Colon (tissue), 2 donors: ENCODE results near the gene TENM4.

ENCODE experiments used
- FAIRE-seq: peaks from 2 replicates; lab custom pipeline; 2012; peaks lifted over from hg19 to GRCh38; lab: Jason Lieb, UNC
- donor health status: control.
- donor health status: control.

Gene TENM4

DNA sequence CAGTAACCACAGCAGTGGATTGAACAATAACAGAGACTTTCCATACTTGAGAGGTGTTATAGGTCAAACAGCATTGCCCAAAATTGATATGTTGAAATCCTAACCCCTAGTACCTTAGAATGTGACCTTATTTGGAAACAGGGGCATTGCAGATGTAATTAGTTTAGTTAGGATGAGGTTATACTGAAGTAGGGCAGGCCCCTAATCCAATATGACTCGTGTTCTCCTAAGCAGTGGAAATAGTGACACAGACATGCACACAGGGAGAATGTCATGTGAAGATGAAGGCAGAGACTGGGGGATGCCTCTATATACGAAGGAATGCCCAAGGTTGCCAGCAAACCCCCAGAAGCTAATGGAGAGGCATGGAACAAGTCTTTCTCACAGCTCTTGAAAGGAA is 270.5 kb downstream of the TENM4 start:
- no peak for FAIRE-seq

GRCh38 chr11:79168530-79169110 is 272.2 kb downstream of the TENM4 start:
- FAIRE-seq, result no peak

DNA sequence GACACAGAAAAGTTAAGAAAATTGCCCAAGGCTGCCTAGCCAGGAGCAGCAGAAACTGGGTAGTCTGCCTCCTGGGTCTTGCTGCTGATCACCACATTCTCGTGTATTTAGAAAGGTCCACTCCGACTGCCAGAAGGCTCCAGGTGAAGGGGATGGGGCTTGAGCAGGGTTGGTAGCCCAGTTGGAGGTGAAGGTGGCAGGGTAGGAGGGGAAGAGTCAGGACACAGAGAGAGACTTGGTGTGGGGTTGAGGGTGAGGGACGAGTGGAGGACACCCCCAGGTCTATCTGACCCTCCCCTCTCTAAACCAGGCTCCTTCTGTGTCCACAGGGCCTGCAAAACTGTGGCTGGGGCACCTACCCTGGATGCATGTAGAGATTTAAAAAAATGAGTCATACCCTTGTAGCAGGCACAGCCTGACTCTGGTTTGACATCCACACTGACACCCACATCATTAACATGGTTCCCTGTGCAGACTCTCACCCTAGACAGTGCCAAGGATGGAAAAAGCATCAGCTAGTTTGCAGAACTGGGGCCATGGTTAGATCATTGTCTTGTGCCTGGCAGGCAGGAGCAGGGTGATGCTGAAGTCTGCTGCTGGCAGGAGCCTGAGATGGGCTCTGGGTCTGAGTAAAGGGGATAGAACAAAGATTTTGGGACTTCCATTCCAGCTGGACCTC is 273.2 kb downstream of the TENM4 start:
- FAIRE-seq, result no peak

DNA sequence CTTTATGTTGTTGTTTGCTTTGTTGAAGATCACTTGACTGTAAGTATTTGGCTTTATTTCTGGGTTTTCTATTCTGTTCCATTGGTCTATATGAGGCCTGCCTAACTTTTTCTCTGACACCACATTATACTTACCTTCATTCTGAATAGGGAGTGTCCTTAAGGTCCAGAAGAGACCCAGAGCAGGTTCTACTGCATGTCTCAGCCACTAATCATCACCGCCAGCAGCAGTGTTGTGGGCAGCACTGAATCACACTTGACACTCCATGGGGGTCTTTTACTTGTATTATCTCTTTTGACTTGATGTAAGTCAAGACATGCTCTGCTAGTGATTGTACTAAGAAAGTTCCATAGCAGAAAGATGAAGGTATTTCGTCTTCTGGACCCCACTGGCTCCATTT is 274.9 kb downstream of the TENM4 start:
- no peak for FAIRE-seq

DNA sequence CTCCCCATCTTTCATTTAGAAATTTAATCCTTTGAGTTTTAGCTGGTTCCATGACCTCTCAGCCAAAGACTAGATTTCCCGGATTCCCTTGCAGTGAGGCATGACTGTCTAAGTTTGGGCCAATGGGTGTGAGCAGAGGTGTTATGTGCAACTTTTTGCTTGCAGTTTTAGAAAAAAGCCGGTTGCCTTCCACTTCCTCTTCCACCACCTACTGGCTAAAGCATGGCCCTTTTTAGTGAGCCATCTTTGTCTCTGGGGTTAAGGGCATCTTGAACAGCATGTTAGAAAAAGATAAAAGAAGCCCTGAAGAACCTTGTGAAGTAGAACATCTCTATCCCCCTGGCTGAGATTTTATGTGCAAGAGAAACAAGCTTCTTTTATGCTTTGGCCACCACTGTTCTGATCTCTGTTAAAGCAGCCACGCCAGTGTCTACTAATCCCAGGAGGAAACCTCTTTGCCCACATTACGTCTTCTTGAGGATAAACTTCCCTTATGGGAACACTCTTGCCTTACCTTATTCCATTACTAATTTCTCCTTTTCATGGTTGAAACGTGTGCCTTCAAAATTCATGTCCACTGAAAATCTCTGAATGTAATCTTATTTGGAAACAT is 279.9 kb downstream of the TENM4 start:
- no peak for FAIRE-seq

DNA sequence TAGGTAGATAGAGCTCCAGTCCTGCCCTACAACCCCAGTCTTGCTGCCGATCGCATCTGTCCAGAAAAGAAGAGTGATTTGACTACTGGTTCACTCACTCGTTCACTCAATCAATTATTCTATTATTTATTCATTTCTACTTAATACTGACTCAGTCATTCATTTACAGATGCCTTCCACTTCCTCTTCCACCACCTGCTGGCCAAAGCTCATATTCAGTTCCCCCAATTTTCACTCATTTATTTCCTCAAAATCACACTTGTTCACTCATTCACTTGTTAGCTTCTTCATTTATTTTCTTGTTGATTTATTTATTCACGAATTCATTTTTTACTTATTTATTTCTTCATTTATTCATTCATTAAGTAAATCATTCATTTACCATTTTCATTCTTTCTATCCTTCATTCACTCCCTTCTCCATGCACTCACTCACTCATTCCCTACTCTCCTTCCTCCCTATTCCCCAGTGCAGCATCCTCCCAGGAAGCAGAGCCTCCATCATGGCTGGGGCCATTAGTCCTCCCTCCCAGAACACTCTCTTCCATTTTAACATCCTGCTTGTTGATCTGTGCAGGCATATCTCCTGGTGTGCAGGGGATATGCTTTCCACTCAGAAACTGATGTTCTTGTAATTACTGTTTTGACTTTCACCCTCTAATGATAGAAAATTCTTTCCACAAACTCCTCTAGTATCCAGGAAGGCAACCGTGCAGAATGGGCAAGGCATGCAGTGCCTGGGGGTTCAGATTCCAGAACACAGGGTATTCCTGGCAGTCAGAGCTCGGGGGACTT is 281.0 kb downstream of the TENM4 start:
- no peak for FAIRE-seq

GRCh38 chr11:79157738-79158137 is 283.1 kb downstream of the TENM4 start:
- FAIRE-seq, result no peak

DNA sequence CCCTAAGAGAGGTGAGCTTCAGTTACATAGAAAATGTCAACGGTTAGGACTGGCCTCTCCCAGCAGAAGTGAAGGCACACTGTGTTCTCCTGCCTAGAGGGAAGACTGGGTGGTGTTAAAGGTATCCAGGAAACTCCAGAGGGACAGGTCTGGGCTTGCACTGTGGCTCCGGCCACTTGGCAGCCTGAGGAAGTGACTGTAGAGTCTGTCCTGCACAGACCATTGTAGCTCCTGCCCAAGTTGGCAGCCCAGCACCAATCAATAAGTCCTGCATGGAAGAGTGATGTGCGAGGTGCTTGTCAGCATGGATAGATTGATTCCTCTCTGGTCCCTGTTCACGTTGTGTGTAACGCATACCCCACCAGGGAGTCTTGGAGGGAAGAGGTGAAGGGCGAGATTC is 284.8 kb downstream of the TENM4 start:
- FAIRE-seq, result no peak

- FAIRE-seq, result no peak
Observed at GRCh38 chr11:79155237-79155636, 285.6 kb downstream of the TENM4 start.

DNA sequence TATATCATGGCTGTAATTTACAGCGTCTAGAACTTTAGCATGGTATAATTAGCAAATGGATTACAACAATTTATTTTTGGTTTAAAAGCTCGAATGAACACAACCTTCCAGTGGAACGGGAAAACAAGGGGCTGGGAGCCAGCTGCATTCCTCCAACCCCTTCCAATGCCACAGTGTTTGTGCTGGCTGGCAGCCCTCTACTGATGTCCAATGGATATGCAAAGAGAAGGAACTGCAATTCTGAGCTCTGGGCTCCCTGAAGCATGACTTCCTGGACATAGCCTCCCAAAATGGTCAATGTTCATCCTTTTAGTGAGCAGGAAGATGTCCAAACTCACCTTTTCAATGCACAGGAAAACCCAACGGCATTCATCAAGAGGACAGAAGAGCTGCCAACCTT is 288.3 kb downstream of the TENM4 start:
- FAIRE-seq, result no peak

DNA sequence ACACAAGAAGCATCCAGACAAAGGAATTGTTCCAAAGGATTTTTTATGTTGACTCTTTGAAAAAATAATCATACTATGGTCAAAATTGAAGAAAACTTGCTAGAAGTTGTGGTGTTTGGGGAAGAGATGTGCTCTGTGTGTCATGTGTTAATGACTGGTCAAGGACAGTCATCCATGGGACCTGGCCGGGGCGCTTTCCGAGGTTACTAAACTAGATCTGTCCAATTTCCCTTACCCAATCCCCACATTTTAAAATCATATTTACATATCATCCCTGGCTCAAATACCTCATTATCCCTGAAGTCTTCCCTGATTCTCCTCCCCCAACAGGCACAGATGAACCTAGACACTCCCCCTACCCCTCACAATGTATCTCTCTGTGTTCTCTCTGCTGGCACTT is 289.4 kb downstream of the TENM4 start:
- FAIRE-seq, result no peak

GRCh38 chr11:79150966-79151365 is 289.9 kb downstream of the TENM4 start:
- FAIRE-seq, result no peak

DNA sequence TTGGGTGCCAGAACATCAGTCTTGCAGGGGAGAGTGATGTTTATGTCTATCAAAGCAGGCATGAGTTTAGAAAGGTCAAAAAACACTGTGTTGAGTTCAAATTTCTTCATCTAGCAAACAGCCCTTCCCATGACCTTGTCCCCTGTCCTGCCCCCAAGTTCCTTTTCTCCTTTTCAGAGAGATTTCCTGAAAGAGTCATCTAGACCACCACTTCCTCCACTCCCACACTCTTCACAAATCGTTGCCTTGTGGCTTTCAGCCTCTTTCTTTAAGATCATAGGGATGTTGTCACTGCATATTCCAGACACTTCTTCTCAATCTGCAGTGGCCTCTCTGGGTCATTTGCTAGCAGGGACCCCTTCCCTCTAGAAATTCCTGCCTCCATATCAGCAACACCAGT is 290.5 kb downstream of the TENM4 start:
- no peak for FAIRE-seq

GRCh38 chr11:79147731-79148130 is 293.1 kb downstream of the TENM4 start:
- FAIRE-seq, result no peak

- FAIRE-seq, result no peak
Observed at GRCh38 chr11:79147011-79147410, 293.8 kb downstream of the TENM4 start.

DNA sequence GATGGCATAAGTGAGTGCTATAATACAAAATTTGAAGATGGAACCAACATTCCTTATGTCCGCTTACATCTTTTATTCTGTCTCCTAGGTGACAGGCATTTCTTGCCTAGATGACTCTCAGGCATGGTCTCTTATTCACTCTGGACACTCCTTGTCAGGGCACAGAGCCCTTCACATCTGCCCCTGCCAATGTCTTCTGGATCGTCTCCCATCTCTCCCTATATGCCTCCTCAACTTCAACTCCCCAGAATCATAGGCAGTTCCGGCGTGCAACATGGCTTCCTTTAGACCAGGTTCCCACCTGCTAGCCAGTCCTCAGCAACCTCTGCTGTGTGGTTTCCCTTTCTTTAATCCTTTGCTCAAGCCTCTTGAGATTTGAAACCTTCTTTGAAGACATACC is 300.9 kb downstream of the TENM4 start:
- FAIRE-seq, result no peak

- no peak for FAIRE-seq
Observed at GRCh38 chr11:79129702-79130101, 311.1 kb downstream of the TENM4 start.

- FAIRE-seq, result no peak
Observed at GRCh38 chr11:79128291-79128690, 312.5 kb downstream of the TENM4 start.

GRCh38 chr11:79122759-79123158 is 318.1 kb downstream of the TENM4 start:
- FAIRE-seq, result no peak

GRCh38 chr11:79121351-79121750 is 319.5 kb downstream of the TENM4 start:
- no peak for FAIRE-seq

GRCh38 chr11:79119491-79120284 is 321.1 kb downstream of the TENM4 start:
- no peak for FAIRE-seq

- no peak for FAIRE-seq
Observed at GRCh38 chr11:79117488-79117887, 323.3 kb downstream of the TENM4 start.
